NCI-H774 (cell line): ENCODE results near the gene S100A4.

Experiments used
- DNase-seq: peaks from one replicate; lab custom pipeline; 2025; lab: John Stamatoyannopoulos, UW

The S100A4 gene

DNA sequence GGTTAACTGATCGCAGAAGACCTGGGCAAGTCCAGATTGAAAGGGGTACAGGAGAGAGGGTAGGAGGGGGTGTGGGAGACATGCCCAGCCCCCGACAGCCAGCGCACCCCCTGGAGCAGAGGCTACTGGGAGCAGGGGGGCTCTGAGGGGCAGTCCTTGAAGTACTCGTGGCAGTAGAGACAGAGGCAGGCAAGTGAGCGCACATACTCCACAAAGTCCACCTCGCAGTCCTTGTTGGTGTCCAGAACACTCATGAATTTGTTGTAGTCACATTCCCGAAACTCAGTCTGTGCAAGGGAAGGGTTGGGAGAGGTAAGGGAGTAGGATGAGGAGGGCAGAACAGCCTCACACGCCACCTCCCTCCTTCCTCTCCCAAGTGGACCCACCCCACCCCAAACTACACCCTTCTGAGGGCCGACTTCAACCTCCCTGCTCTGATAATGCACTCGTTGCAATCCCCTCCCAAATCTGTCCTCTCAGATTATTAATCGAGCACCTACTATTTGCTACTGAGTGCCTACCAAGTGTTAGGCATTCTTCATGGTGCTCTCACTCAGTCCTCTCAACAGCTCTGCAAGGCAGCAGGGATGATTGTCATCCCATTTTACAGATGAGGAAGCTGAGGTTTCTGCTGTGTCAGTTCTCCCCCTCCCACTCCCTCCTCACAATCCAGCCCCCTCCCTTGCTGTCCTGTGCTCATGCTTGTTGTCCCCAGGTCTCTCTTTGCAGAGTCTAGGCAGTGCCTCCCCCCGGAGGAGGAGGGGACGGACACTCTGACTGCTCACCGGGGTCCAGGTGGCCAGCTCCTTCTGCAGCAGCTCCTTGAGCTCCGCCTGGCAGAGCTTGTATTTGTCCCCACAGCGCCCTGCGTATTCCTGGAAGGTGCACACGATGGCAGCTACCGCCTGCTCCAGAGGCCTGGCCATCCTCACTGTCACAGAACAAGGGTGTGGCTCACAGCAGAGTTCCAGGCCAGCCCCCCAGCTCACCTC, 2.2 kb upstream of the S100A4 start:
- DNase-seq, result no peak

DNA sequence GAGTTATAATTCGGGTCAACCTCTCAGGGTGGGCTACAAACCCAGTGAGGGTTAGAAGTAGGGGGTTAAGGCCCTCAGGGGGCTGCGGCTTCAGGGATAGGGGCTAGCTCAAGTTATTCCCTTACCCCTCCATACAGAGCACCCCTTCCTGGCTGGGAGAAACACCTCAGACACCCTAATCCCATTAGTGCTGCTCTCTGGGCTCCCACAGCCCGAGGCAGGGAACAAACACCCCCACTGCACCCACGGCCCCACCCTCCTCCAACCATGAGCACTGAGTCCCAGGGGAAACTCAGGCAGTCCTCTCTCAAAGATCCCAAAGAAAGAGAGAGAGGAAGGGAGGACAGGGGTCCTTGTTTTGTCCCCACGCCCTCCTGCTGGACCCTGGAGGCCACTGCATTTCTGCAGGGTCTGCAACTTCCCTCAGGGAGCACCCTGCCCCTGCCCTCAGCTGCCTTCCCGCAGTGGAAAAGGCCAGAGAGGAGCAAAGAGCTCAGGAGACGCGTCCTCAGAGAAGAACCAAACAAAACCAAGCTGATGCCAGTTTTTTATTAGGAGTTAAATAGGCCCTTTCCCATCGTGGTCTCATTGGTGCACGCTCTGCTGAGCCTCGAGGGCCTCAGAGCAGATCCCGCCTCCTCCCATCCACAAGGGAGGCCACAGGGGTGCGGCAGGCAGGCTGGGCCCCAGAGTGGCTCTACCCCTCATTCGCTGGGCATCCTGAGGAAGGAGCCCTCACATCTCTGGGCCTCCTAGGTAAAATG, 1.4 kb upstream of the S100A4 start:
- DNase-seq, result no peak

GRCh38 chr1:153546371-153546770, 765 bp upstream of the S100A4 start:
- DNase-seq, result no peak

DNA sequence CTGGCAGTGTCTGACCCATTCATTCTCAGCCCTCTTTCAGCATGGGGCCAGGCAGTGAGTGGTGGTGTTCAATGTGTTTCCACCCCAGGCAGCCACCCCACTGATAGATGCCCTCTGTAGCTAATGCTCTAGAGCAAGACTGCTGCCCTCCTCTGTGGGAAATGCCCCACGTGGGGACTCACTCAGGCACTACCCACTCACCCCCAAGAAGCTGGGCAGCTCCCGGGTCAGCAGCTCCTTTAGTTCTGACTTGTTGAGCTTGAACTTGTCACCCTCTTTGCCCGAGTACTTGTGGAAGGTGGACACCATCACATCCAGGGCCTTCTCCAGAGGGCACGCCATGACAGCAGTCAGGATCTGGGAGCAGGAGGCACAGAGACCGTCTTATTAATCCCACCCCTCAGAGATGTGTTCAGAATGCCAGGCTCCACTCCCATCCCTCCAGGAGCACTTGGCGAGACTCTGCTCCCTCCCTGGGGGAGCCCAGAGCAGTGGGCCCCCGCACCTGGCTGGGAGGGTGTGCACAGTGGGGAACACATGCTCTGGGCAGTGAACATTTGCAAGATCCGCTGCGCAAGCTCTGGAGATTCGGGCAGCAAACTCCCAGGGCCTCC, 1.0 kb downstream of the S100A4 start:
- DNase-seq, result no peak

- no peak for DNase-seq
Measured at GRCh38 chr1:153543736-153544135, 1.9 kb downstream of the S100A4 start.

GRCh38 chr1:153542956-153543711, 2.5 kb downstream of the S100A4 start:
- DNase-seq, result no peak

DNA sequence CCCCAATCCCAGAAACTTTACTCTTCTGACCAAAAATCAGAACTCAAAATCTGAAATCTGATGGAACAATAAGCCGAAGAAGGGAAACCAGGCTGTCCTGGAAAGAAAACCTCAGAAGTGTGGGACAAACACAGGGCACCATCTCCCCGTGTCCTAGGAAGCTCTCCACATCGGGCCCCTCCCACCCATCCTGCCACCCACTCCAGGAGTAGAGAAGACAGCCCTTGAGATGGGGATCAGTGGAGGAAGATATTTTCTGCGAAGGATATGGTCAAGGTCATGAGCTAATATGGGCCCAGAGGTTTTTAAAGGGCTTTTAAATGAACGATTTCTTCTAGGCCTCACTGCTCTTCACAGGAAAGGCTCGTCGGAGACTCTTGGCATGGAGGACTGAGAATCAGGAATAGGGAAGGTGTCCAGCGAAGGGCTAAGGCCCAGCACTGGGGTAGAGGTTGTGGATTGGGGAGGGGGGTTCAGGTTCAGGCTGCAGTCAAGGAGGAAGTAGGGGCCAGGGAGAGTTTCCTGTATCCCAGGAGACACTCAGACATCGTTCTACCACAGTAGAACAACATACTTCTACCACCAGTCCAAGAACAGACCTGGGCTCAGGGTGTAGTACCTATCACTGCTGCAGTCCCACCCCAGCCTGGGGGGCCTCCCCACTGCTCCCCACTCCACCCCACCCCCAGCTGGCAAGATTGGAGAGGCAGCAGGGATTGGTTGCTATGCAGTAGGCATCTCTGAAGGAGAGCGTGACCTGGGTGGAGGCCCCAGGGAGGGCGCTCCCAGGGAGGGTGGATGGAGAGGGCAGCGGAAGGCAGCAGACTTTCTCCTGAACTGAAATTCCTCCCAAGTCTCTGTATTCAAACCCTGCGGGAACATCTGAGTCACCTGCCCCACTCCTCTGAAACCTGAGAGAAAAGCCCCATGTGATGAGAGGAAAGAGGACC, 3.7 kb downstream of the S100A4 start:
- no peak for DNase-seq

DNA sequence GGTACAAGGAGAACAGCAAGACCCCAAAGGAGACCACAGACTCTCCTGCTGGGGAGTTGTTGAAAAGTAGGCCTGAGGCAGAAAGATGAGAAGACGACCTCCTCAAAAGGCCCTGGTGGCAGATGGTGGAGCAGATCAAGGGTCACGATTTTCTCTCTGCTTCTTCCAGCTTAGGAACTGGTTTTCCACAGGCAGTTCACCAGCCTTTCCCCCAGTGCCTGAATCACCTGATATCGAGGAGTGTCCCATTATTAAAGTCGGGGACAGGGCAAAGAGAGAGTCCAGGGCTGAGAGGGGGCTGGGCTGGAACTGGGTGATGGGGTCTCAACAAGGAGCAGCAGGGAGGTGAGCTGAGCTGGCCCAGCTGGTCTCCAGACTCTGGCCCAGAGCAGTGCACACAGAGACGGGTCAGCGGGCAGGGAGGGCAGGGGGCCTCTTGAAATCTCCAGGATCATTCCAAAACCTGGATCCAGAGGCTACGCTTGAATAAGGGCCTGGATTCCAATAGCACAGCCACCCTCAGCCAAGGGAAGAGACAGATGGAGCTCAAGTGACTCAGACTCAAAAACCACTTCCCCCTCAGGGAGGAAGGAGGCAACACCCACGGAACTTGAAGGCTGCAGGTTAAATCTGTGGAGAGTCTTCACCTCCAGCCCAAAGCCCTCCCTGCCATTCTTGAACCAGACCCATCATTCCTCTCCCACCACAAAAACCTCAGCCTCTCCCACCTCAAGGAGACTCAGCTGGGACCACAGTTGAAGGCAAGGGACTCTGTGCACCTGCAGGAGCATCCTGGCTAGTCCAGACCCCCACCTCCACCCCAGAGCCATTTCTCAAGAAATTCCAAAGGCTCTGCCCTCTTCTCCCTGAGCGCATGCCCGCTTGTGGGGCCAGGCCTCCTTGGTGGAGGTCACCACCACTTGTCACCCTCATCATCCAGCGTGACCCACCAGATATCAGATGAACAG, 4.9 kb downstream of the S100A4 start, which contains the start of gene S100A5:
S100A5 (minus strand) TSS at position 541 of the 968 bp plus-strand sequence. CDS start 743 bp downstream, outside the sequence.
- no peak for DNase-seq

DNA sequence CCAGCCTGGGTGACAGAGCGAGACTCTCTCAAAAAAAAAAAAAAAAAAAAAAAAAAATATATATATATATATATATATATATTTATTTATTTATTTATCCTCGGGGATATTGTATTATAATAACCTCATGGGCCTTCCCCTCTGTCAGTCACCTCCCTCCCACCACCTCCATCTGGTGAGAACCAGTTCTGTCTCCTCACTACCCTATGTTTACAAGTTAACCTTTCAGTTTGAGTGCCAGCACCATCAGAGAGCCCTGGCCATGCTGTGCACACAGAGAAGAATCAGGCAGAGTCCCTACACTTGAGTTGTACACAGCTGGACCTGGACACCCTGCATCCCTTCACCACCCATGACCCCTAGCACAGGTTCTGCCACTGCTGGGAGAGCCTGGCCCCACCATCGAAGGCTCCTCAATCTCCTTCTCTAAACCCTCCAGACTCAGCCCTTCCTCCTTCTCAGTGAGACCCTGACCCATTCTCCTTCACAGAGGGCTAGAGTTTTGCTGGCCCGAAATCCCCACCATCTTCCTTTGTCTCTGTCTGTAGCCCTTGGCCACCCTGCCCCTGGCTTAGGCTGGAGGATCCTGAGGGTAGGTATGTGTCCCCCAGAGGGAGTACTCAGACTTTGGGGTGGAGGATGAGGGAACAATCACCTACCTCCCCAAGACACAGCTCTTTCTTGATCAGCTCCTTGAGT, 6.1 kb downstream of the S100A4 start:
- no peak for DNase-seq

- no peak for DNase-seq
Measured at GRCh38 chr1:153538315-153538821, 7.2 kb downstream of the S100A4 start.

DNA sequence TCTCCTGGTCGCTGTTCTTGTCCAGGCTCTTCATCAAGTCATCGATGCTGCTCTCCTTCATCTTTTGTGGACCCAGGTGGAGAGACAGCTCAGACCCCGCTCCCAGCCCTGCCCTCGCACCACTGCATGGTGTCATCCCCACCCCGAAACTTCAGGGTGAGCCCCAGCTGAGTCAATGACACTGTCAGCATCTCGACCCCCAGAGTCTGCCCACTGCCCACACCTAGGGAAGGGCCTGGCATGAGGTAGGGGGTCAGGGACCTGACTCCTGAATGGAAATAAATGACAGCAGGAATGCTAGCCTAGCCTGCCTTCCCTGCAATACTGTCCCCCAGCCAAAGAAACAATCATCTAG, 8.3 kb downstream of the S100A4 start:
- no peak for DNase-seq

- no peak for DNase-seq
Measured at GRCh38 chr1:153536671-153537375, 8.8 kb downstream of the S100A4 start.

DNA sequence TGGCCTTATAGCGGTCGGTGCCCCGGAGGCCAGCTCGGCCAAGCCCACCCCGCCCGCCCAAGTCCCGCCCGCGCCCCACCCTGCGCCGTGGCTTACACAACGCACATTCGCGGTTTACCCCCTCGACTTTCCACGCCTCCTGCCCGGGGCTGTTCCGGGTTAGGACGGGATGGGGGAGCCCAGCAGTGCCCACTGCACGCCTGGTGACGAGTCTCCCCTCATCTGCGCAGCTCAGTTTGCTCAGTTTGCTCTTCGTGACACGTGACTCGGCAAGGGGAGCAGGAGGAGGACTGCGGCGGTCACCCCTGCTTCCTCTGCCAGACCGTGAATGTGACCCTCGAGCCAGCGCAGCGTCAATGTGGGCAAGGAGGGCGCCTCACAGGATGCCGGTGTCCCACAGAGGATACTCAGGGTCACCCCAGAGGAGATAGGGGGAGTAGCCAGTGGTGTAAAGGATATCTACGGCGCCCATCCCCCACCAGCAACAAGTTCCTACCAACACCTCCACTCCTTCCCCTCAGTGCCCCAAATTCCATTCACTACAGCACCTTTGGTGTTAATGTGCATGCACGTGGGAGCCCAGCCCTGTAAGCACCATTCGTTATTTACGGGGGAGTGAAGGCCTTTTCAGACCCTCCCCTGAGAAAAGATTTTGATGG, 9.5 kb downstream of the S100A4 start:
- peak; percentile 56 for DNase-seq

DNA sequence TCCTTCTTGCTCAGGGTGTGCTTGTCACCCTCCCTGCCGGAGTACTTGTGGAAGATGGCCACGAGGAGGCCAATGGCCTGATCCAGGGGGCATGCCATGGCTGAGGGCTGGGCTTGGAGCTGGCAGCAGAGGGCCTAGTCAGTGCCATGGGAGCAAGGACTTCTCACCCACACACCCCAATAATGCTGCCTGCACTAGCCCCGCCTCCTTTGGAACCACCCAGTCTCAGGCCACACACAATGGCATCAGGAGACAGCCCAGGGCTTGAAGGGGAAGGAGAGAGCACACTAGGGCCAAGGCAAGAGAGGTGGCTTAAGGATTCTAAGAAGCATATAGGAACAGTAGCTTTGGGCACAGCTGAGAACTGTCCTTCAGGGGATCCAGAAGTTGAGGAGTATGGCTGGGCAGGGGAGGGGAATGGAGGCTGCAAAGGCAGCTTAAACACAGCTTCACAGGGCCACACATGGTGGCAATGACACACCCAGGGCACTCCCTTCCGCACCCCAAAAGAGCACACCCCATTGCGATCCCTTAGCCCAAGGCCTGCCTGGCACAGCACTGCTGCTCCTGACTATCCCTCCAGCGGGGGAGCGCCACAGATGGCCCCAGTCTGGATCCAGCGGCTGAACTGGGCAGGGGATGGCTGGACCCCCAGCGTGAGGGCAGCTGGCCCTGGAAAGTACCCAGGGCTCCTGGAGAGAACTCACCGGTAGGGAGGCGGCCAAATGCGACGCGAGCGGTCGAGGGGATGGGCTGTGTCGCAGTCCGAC, 10.2 kb downstream of the S100A4 start, which contains the start of gene S100A6:
S100A6 (minus strand) TSS at position 750 of the 770 bp plus-strand sequence; CDS start at position 98, 652 bp downstream.
- DNase-seq, result no peak

GRCh38 chr1:153534925-153535241, 10.7 kb downstream of the S100A4 start:
- DNase-seq, result no peak

DNA sequence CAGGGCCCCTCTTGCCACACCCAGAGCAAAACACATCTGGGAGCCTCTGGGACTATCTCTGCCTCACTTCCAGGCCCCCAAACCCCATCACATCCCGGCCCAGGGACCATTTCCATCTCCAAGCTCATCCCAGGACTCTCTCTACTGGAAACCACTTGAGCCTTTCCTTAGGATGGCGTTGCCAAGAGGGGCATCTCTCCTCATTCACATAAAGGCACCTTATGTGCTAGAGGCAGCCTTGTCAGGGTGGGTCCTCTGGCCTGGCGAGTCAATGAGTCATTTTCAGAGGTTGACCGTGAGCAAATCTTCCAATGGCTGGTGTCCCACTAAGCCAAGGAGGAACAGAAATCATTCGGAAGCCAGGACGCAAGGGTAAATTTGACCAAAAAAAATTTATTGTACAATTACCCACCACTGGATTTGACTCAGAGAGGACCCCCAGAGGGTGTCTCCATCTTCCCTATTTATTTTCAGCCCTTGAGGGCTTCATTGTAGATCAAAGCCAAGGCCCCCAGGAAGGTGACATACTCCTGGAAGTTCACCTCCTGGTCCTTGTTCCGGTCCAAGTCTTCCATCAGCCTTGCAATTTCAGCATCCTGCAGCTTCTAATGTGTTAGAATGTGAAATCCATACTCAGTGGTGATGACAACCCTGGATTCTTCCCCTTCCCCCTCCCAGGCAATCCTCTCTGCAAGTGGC, 11.2 kb downstream of the S100A4 start:
- no peak for DNase-seq
